Daoy (cell line): ENCODE measurements around the gene CNOT4. TPM values are rescaled to one million over a fixed set of nuclear protein-coding genes. Genes with fewer than 3 reads are reported as not detected.

Source experiments
- DNase-seq: peaks from one replicate; pipeline ENCODE4 v3.0.0-alpha.2; 2015; ENCODE audit warnings: low read depth
- total RNA-seq: library from RNA; depleted of rRNA; stranded (reverse); fragments of >200 nt; shearing (Covaris generic); gene quantifications from 2 replicates; pipeline ENCODE4 v1.2.3, GENCODE V29; 2014

CNOT4 gene
- total RNA-seq, 1 experiment from 2014 or later = 5.0 TPM

DNA sequence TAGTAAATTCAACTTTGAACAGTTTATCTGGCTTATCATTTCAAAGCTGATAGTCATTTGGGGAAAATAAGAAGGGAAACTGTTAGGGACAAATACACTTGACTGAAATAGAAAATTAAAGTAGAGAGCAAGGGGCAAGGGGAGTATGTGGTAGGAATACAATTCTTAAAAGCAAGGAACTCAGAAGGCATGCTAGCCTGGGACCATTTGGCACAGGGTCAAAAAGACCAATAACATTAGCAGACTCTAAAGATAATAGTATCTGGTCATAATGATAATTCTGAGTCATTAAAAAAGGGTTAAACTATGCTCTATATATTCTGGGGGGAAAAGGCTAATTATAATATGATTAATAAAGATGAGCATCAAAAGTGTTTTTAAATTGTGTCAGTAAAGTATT is 112.2 kb downstream of the CNOT4 start:
- no peak for DNase-seq

DNA sequence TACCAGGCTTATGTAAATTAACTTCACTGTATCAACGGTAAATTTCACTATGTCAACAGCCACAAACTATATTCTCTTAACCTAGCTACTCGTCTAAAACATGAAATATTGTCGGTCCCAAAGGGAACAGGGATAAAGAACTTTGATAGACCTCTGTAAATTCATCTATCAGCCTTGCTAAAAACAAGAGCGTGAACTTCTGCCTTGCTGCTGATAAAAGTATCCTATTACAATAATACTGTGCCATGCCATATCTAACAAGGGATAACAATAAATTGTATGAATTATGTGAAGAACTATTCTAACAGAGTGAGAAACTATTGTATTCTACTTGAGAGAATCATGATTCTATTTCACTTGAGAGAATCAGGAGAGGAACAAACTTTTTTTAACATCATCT is 117.2 kb downstream of the CNOT4 start:
- no peak for DNase-seq

DNA sequence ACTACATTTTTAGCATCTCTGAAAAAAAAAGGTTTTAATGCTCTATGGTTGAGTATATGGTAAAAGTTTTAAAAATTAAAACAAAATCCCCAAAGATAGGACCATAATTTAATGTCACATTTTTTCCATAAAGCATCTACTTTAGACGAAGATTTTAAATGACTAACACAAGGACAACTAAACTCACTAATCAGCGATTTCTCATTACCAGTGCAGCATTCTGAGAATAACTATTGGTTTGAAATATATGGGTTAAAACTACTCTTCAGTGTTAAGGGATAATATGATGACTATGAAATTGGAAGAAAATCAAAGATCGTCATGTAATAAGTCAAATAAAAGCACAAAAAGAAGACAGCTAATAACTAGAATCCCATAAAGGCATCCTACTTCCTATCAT is 118.4 kb downstream of the CNOT4 start:
- DNase-seq = no peak

DNA sequence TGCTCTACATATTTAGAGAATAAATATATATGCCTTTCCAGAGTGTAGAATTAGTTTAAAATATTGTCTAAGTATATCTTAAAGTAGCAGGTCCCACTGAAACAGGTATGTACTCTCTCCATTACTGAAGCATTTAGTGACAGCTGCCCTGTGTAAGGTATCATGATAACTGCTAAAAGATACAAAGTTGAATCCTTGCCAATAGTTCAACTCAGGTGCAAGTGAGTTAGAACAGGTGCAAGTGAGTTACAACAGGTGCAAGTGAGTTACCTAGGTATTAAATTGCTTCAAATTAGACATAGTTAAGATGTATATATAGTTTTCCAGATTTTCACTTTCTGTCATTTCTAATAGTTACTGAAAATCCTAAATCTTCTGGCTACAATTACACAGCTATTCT is 119.1 kb downstream of the CNOT4 start:
- DNase-seq = no peak

DNA sequence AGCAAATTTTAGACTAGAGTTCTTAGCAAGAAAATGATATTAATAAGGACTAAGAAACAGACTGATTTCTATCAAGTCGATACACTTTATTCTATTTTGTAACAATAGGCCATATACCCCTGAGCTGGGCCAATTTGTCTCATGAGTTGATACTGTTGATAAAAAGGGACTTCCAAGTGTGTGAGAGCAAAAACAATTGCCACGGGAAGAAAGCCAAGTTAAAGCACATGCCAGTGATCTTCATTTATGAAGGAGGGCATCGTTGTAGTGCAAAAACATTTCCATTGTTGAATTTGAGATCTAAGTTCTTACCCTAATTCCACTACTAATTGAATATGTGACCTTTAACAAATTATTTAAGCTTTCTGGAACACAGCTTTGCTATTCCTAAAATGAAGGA is 119.9 kb downstream of the CNOT4 start:
- DNase-seq = no peak

DNA sequence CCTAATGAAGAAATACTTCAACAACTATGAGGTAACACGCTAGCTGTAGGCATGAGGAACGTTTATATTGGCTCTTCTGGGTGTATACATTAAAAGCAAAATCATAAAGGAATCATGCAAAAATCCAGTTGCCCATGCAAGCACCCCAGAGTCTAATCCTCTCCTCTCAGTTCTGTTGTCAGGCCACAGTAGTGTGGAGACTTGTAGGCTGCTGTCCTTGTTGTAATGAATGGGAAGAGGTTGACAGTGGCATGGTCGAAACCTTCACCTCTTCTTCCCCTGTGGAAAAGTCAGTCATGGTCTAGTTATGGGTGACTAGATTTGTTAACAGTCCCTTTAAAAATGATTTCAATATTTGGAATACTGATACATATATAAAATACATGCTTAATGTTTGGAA is 121.3 kb downstream of the CNOT4 start:
- DNase-seq = no peak

DNA sequence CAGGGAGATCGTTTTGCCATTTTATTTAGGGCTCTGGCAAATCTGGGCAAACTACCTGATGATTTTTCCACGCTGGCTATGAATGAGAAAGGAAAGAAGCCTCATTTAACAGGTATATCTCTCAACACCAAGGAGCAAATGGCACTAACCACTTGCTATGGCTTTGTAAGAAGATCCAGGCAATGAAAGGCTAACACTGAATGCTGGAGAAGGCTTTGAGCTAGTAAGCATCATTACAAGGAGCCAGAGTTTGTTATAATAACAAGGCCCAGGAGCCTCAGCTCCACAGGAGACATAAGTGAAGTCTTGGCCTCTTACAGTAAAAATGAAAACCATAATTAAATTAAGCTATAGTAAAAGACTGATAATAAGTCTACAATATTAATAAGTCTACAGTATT is 123.1 kb downstream of the CNOT4 start:
- DNase-seq = no peak

DNA sequence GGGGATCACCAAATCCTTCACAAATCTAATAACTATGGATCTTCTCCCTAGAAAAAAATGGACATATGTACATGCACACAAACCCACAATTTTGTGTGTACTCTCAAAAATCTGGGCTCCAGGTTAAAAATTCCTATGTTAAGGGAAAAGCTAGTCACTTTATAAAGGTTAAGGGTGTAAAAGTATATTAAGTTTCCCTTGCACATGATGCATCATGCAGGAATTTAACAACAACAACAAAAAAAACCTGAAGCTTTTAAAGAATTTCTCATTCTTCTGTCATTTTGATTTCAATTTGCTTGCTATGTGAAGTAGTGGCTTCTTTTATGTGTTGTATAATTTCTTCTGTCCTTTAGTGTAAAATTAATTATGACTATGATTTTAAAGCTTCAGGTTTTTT is 123.7 kb downstream of the CNOT4 start:
- no peak for DNase-seq

DNA sequence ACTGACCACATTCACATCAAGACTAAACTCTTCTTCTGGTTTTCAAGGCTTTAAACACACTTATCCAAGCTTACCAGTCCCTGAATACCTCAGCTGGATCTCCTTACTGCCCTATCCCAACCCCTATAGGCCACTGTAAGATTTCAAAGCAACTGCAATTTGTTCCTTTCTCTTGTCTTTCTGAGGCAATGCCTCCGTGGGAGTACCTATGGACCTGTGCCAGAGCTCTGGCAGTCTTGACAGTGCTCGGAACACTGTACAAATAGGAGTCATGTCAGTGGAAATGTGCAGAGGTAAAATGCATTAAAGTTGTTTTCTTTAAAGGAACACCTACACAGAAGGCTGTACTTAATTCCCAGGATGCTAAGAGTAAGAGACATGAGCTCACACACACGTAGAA is 124.7 kb downstream of the CNOT4 start:
- DNase-seq = no peak

DNA sequence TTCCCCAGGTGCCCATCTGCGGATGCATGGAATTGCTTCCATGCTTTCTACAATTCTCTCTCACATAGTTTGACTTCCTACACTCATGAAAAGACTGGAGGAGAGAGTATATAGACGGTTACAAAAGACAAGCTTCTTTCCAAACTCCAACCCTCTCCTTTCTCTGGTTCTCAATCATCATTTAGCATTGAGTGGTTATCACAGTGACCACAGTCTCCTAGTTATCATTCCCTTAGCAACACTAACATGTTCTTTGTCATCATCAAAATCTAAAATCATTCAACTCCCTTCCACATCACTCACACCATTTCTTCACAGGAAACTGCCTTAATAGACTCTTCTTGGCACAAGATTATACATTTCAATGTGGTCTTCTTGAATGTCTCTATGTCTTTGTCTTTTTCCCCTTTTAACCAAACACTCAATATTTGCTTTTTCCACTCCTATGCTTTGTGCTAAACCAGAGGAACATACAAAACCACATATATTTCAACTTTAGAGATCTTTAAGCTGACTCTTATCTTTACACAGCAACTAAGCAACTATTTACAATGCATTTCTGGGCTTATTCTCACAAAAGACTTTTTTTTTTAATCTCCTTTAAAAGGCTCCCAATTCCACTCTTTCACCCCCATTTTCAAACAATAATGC is 126.3 kb downstream of the CNOT4 start:
- no peak for DNase-seq

DNA sequence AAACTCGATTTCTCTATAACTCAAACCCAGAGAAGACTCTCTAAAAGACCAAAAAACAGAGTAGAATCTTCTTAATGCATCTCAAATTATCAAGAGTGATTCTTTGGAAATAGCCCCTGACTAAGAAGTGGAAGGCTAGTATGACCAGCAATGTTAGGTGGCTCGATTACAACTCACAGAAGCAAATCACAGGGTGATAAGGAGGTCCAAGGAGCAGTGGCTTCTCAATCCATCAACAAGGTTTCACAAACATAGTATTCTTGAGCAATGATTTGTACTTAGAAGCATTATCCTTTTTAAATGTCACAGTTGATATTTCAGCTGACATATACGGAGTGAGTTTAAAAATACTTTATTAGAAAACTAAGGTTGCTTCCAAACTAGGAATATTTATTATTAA is 127.7 kb downstream of the CNOT4 start:
- DNase-seq = no peak

DNA sequence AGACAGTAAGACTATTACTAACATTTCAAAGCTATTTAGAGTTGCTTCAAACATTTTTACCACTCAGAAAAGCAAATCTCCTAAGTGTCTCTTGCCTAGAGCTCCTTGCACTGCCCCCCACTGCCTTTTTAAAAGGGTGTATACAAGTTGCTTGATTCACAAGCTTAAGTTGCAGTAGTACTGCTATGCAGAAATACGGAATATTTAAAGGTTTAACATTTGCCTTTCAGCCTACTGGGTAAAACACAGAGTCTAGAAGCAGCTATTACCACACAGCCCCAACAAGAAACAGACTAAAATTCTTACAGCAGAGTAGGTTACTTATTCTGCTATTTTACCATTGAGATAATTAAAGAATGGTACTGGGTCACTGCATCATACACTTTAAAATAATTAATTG is 128.5 kb downstream of the CNOT4 start:
- DNase-seq = no peak

DNA sequence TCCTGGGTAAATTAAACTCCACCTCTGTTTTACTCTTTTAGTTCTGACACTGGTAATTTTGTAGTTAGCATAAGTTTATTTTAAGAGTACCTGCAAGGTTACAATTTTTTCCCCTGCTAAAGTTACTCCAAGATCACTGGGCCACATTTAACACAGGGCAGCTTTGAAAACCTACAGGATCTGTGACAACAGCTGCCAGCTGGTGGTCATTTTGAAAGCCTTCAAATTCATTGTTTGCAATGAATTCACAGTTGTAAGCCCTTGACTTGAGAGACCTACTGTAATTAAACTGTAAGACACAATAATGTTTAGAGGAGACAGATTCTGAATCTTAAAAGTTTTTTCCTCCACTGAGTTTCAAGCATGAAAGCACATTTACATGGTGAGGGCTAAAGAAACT is 129.6 kb downstream of the CNOT4 start:
- DNase-seq = no peak

DNA sequence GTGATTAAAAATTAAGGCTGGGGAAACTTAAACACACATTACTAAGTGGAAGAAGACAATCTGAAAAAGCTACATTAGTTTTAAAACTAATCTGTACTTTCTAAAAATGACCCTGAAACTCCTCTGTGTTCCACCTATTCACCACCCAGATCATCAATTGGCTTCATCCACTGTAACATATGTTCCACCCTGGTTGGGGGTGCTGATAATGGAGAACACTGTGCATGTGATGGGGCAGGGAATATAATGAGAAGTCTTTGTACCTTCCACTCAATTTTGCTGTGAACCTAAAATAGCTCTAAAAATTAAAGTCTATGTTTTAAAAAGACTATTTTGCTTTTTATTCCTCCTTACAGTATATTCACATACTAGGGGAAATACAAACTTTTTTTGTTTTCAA is 132.7 kb downstream of the CNOT4 start:
- DNase-seq = no peak

DNA sequence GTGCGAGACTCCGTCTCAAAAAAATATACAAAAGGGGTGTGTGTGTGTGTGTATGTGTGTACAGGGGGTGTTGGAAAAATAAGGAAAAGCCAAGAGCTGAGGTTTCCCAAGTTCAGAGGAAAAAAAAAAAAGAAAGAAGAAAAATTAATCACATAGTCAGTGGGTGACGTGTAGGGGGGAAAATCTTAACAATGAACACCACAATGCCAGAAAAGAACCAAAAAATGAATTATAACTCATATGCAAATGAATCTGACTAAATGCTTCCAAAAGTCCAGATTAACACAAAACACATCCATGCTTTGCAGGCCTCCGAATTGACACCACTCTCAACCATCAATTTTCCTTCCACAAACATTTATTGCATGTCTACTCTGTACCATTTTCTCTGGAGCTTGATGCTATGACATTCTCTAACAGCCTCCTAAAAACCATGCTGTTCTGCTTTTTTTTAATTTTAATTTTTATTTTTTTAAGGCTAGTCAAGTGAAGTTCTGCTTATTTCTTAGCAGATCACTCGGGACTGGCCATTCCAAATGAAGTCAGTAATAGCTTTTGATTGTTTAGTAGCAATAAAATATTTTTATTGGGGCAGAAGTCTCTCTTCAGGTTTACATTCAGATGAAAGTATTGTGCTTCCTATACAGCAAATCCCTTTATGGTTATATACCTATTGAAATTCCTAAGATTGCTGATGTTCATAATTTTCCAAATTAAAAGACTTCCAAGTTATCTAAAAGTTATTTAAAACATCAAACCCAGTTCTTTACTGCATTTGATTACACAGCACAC is 133.8 kb downstream of the CNOT4 start:
- no peak for DNase-seq

DNA sequence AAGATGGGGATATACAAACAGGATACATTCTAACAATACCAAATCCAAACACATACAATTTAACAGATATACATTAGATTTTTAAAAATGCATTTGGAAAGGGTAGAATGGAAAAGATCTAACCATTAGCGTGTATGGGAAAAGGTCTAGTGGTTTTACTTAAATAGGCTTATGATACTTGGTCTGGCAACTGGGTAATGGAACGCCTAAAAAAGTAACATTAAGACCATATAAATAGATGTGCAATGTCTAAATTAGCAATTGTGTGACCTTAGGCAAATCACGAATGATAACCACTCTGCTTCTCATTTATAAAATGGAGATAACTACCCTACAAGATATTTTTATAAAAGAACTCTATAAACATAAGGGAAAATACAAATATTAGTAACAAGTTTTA is 135.2 kb downstream of the CNOT4 start:
- no peak for DNase-seq

DNA sequence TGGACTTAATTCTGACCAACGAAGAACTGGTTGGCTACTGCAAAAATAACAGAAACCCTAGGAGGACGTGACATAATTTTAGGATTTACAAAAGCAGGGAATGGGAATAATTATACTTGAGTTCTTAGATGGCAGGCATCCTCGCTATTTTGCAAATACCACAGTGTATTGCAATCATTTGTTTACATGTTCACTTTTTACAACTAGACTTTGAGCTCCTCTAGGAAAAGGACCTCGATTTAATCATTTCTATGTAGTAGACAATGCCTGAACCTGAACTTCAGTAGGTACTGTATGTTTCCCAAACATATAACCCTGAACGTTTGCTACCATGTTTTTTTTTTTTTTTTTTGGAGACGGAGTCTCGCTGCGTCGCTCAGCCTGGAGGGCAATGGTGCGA is 137.7 kb downstream of the CNOT4 start:
- DNase-seq = no peak

DNA sequence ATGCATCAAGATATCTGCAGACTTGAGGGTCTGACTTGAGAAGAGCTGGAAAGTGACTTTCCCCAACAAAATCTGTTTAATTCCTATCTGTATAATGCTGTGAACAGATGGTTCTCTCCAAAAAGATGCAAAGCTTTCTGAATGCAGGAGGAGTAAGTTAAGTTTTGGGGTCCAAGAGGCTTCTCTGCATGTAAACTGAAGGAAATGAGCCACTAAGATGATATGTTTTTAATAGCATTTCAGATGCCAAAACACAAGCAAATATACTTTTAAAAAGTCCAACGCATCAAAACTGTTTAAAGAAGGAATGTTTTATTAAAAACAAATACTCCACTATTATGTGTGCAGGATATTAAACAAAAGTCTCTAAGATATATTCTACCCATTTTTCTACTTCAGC is 139.2 kb downstream of the CNOT4 start:
- no peak for DNase-seq

DNA sequence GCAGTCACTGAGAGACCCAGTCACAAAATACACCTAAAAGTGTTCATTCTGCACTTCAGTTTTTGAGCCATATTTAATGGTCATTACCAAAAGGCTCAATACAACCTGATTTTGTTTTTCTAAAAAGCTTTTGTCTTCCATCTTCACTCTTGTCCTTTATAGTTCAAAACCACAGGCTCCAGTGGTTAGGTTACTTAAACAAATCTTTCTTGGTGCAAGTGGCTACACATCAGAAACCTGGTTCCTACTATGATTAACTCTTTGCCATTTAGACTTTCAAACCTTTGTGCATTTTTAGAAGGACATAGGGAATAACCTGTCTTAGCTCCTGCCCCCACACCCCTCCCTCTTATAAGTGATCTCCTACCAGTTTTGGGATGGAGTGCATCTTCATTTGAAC is 140.5 kb downstream of the CNOT4 start:
- no peak for DNase-seq

DNA sequence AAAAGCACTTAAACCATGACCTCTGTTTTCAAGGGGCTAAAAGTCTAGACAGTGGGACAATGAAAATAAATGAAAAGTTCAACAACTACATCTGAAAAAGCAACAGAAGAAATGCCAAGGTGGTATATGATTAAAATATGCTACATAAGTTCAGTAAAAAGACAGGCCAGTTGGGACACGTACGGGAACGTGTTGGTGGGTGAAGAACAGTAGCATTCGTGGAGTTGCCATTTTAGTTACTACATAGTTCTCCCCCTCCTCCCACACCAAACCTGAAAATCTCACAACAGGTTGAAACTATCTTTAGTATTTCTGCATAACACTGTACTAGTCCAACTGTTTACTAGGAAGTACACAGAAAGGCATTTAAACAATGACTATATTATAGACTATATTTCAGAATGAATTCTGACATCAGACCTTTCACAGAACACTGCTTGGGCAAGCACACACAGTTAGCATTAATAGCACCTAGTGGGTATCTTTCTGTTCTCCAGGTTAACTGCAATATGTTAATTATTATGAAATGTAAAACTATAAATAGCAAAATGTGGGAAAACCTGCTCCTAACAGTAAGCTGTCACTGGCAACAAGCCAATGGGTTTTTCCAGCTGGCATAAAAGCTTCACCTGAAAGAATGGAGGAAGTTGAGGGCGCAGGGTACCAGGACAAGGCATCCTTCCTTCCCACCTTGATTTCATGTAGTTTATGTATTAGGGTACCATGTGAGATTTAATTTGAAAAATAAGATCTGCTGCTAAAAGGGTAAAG is 141.3 kb downstream of the CNOT4 start:
- DNase-seq = no peak

DNA sequence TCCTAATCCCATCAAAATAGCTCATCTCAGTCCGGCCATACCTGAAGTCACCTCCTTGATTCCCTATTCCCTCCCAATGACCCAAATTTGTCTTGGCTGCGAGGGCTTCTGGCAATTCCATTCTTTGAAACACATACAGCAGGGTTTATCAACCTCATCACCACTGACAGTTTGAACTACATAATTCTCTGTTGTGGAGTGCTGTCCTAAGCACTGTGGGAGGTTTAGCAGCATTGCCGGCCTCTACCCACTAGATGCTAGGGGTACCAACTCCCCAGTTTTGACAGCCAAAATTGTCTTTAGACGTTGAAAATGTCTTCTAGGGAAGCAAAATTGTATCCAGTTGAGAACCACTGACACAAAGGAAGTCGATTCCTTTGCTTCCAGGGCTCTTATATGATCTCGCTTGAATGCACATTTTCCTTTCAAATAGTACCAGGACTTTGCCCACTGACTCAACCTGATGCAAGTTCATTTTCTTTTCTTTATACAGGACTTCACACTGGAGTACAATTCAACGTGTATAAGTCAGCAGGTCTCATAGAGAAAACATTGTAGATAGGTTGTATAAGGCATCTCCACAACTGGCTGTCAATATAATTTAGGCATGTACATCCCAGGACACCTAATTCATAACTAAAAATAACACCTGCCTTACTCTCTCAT is 142.9 kb downstream of the CNOT4 start:
- no peak for DNase-seq

DNA sequence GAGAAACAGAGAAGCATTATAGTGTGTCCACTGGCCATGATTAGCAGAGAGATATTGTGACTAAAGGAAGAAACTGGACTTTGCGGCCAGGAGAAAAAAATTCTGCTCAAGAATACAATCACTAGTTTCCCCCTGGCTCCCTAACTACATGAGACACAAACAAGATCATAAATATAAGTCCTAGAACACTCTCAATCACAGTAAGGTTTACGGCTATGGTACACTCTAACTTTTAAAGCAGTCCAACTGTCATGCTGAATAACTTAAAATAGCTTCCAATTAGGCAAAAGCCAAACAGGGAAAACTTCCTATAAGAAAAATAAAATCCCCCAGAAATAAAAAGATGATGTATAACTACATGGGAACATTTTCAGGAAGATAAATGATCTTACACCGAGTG is 144.2 kb downstream of the CNOT4 start:
- no peak for DNase-seq
